Hematopoietic multipotent progenitor cell treated with erythropoietin and hydrocortisone succinate and interleukin-3 and kit ligand, for 17 days (in vitro differentiated cells): ENCODE results near the gene PLP1.

ENCODE experiments used
- DNase-seq: peaks from one replicate; pipeline ENCODE4 v3.0.0-alpha.2; 2015; ENCODE audit warnings: low spot score

The PLP1 gene

DNA sequence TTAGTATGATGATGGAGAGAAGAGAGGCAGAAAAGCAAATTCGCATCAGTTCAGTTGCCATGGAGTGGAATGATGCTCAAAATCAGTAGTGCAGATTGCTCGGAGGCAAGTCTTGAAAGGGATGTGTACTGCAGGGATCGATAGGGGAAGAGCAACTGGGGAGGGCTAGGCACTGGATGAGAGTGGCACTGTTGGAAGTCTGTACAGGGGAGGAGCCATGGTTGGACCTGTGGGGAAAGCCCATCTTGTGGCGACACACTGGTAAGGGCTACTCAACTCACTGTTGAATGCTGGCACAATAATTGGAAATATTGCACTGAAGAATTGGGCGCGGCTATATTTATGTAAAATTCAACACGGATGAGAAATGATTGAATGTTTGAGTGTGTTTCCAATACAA, 54.2 kb downstream of the PLP1 start:
- DNase-seq = no peak

DNA sequence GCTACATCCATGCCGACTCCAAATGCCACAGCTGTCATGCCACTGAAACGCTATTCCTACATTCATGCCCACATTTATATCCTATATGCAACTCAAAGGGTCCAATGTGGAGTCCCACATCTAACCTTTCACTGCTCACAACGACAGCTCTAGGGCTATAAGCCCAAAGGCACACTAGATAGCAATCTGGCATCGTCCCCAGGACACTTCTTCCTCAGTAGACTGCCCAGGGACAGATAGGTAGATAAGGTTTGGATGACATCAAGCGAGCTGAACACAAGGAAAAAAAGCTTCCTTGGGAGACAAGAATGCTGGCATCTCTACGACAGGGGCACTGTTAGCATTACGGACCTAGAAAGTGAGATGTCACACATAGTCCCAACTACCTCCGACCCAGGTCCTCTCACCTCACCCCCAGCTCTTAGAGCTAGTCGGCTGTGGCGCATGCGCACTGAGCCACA, 54.7 kb downstream of the PLP1 start:
- peak; percentile 5 for DNase-seq

DNA sequence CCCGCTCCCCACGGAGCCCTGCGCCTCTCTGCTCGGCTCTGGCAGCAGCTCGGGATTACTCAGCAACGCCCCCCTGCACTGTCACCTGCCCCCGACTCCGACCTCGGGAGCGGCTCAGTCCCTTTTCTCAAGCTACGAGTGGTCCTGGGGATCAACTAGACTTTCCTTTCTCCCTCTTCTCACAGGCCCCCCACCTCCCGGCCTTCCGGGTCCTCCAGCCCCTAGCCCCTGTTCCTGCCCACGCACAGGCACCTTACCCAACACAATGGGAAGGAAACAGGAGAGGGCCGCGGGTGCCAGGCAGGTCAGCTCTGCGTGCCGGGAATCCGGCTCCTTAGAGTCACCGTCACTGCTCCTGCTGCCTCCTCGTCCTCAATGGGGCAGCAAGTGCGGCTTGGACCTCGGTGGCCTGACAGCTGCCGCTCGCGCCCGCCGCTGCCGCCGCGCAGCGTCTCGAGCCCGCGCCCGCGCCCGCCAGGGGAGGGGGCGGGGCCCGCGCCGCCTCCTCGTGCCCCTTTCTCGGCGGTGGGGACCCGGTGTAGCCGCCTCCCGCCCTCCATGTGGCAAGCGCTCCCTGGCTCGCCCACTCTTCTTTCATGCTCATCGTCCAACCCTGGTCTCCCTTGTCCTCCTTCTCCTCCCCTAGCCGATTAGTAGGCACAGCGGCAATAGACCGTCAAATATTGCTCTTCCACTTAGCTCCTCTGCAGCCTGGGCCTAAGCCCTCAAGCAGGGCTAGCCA, 55.3 kb downstream of the PLP1 start, which contains the start of gene RAB9B:
Gene RAB9B, minus strand, starts transcription at position 455 of the 742 bp plus-strand sequence. CDS start 6,473 bp downstream, outside the sequence.
- DNase-seq = no peak

GRCh38 chrX:103839404-103839803, 62.8 kb downstream of the PLP1 start:
- no peak for DNase-seq
